Fibroblast of lung (primary cell): ENCODE data around the gene KCTD10.

Source experiments
- EZH2 ChIP-seq: IDR thresholded peaks from 2 replicates; pipeline ENCODE4 v1.5.1; 2012; ENCODE audit warnings: low read length, control low read depth, mild to moderate bottlenecking; ENCODE audit errors: missing control alignments
- TF ChIP-seq, protein P1 (sequence below), 2 donors: IDR thresholded peaks in 1 of 2; conservative IDR thresholded peaks in 1 of 2; 1 replicate in 1 of 2; 2 replicates in 1 of 2; pipeline ENCODE4 v1.5.1; 2011 to 2012; ENCODE audit warnings: low read length in 2 of 2, control low read depth in 1 of 2, inconsistent platforms in 1 of 2, low read depth in 1 of 2, mild to moderate bottlenecking in 1 of 2

DNA sequence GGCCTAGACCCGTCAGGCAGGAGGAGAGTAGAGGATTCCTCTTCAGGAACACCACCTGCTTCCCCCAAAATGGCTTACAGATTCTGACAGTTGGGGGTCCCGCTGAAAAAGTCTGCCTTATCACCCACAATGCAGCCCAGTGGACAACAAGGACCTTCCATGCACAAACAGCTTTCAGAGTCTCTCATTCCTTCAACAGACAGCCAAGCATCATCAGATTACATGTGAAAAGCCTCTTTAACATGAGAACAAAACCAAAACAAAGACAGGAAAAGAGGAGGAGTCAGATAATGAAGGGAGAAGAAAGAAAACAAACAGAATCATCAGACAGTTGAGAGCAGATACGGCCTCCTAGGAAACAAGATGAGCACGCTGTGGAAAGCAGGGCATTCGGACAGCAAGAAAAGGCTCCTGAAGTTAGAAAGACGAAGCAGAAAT lies 18.3 kb downstream of the KCTD10 start:
- TF ChIP-seq, protein P1, sequence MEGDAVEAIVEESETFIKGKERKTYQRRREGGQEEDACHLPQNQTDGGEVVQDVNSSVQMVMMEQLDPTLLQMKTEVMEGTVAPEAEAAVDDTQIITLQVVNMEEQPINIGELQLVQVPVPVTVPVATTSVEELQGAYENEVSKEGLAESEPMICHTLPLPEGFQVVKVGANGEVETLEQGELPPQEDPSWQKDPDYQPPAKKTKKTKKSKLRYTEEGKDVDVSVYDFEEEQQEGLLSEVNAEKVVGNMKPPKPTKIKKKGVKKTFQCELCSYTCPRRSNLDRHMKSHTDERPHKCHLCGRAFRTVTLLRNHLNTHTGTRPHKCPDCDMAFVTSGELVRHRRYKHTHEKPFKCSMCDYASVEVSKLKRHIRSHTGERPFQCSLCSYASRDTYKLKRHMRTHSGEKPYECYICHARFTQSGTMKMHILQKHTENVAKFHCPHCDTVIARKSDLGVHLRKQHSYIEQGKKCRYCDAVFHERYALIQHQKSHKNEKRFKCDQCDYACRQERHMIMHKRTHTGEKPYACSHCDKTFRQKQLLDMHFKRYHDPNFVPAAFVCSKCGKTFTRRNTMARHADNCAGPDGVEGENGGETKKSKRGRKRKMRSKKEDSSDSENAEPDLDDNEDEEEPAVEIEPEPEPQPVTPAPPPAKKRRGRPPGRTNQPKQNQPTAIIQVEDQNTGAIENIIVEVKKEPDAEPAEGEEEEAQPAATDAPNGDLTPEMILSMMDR (conservative IDR thresholded peaks at IDR 0.05 in 1 of 2, IDR thresholded peaks at IDR 0.05 in 1 of 2; ENCODE audit: low read depth in 1 of 2, low read length in 2 of 2): no peak
- TF ChIP-seq EZH2: no peak
